ENCODE measurements around the gene LRRK2. TPM values are rescaled to one million over a fixed set of nuclear protein-coding genes. Genes with fewer than 3 reads are reported as not detected.

The LRRK2 gene
- total RNA-seq, 1 experiment from 2014 or later: 0.13 TPM

- intact Hi-C loops (cut with micrococcal nuclease; ENCODE audit: unreplicated experiment): no loop called here
- no peak overlapping the region for H3K4me3 ChIP-seq (ENCODE audit: low read depth in 2 of 2, low read length in 2 of 2)
- no peak overlapping the region for H3K27ac ChIP-seq (ENCODE audit: low read length)
- H3K27me3 ChIP-seq (ENCODE audit: control insufficient read depth, insufficient read depth, low read length): no peaks in the 10 kb centered on the region
- ChIA-PET POLR2A (no interaction called here), CTCF (no interaction called here)
- TF ChIP-seq POLR2AphosphoS5 (IDR thresholded peaks at IDR 0.05; ENCODE audit: low read depth, low read length) (no peak), TCF7L2 (IDR thresholded peaks at IDR 0.05; ENCODE audit: low read depth, low read length) (no peak), REST (IDR thresholded peaks at IDR 0.05; ENCODE audit: insufficient read depth in 1 of 2, low read depth in 2 of 2, low read length in 1 of 2) (no peak), CTCF (IDR thresholded peaks at IDR 0.05) (no peak), SIN3A (IDR thresholded peaks at IDR 0.05; ENCODE audit: borderline replicate concordance, insufficient read depth, low read depth, low read length) (no peak)
- ATAC-seq (no peak), DNase-seq (ENCODE audit: low read depth, low spot score) (no peak)
- H3K4me1 ChIP-seq (ENCODE audit: control insufficient read depth, insufficient read depth, low read length): no peaks in the 10 kb centered on the region
- in situ Hi-C loops (cut with HindIII; ENCODE audit: low pct_unique_long_range_greater_than_20kb, low sequenced_read_pairs): no loop called here
- BruUV-seq (replicated peaks): no TSS peak
- H3K9me3 ChIP-seq (ENCODE audit: control insufficient read depth, insufficient read depth, low read depth, low read length): no peaks in the 10 kb centered on the region
- H3K36me3 ChIP-seq (ENCODE audit: control insufficient read depth, insufficient read depth, low read length): no peaks in the 10 kb centered on the region
These were observed 17.2 kb upstream of the LRRK2 start for GRCh38 chr12:40207551-40207950.

GRCh38 chr12:40208707-40209446, 15.9 kb upstream of the LRRK2 start:
- no peak overlapping the region for H3K27ac ChIP-seq (ENCODE audit: low read length)
- no peaks in the 10 kb centered on the region for H3K9me3 ChIP-seq (ENCODE audit: control insufficient read depth, insufficient read depth, low read depth, low read length)
- H3K4me3 ChIP-seq (ENCODE audit: low read depth in 2 of 2, low read length in 2 of 2): no peak overlapping the region
- ChIA-PET POLR2A (no interaction called here), CTCF (no interaction called here)
- H3K4me1 ChIP-seq (ENCODE audit: control insufficient read depth, insufficient read depth, low read length): no peaks in the 10 kb centered on the region
- in situ Hi-C loops (cut with HindIII; ENCODE audit: low pct_unique_long_range_greater_than_20kb, low sequenced_read_pairs): no loop called here
- H3K36me3 ChIP-seq (ENCODE audit: control insufficient read depth, insufficient read depth, low read length): no peaks in the 10 kb centered on the region
- TF ChIP-seq REST (IDR thresholded peaks at IDR 0.05; ENCODE audit: insufficient read depth in 1 of 2, low read depth in 2 of 2, low read length in 1 of 2) (no peak), SIN3A (IDR thresholded peaks at IDR 0.05; ENCODE audit: borderline replicate concordance, insufficient read depth, low read depth, low read length) (no peak)
- intact Hi-C loops (cut with micrococcal nuclease; ENCODE audit: unreplicated experiment): no loop called here
- BruUV-seq (replicated peaks): no TSS peak
- ATAC-seq: no peak
- no peaks in the 10 kb centered on the region for H3K27me3 ChIP-seq (ENCODE audit: control insufficient read depth, insufficient read depth, low read length)
- no peak for DNase-seq (ENCODE audit: low read depth, low spot score)
